PC-9 (cell line): ENCODE measurements around the gene MASP2.
"Not testable (repeated sequence)": the region's sequence is repeated elsewhere in the genome, so short reads cannot be mapped to it uniquely, and the experiment has no call there.

Experiments
- CTCF ChIP-seq: fragments of 200-600 bp; sonication (generic); conservative IDR thresholded peaks from 2 replicates; pipeline ENCODE4 v1.6.1; 2017; ENCODE audit warnings: mixed run types, antibody characterized with exemption, mild to moderate bottlenecking, moderate library complexity
- EZH2 ChIP-seq: fragments of 200-600 bp; sonication (generic); IDR thresholded peaks from 2 replicates; pipeline ENCODE4 v1.8.0; 2017; ENCODE audit warnings: antibody characterized with exemption, low read depth

- TF ChIP-seq CTCF, EZH2: not testable (repeated sequence)
These were observed 27.7 kb downstream of the MASP2 start for GRCh38 chr1:11019358-11019757.
